Measurements from ENCODE around the gene AZIN2. TPM values are rescaled to one million over a fixed set of nuclear protein-coding genes. Genes with fewer than 3 reads are reported as not detected.

The AZIN2 gene
- total RNA-seq, 1 experiment from 2014 or later = 0.39 TPM

DNA sequence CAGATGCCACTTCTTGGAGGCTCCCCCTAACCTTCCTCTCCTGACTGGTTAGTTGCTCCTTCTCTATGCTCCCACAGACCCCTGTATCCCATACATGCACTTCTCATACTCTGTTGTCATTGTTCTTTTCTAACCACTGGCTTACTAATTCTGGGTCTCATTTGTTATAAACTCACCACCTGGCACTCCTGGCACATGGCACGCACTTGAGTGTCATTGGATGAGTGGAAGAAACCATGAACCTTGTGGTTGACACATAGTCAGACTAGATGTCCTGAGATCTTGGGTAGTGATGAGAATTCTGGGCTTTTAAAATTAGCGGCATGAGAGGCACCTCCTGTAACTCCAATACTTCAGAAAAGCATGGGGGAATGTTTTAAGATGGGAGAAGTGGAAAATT lies 51.6 kb downstream of the AZIN2 start:
- Histone ChIP-seq H2BK120ac (ENCODE audit: low read depth, low read length, poor library complexity, severe bottlenecking) (no peak overlapping the region), H3K4me2 (ENCODE audit: insufficient read depth, insufficient read length, low read length) (no peak overlapping the region), H4K20me1 (ENCODE audit: control insufficient read depth, insufficient read depth, insufficient read length) (no peaks in the 10 kb centered on the region), H3K9ac (ENCODE audit: extremely low read depth, insufficient read length, low read length) (no peak overlapping the region), H3K56ac (ENCODE audit: insufficient read length, low read depth, low read length) (no peak overlapping the region), H2BK20ac (ENCODE audit: low read depth, low read length, poor library complexity, severe bottlenecking) (no peak overlapping the region), H4K5ac (ENCODE audit: insufficient read length, low read depth, low read length) (no peak overlapping the region), H4K8ac (replicated peaks; ENCODE audit: insufficient read length, low read depth, low read length) (no peak overlapping the region), H3K27me3 (ENCODE audit: insufficient read depth, low read length) (no peaks in the 10 kb centered on the region), H2BK5ac (ENCODE audit: insufficient read length, low read length) (no peak overlapping the region), H2AK5ac (ENCODE audit: insufficient read length, low read length) (no peak overlapping the region), H3K9me3 (ENCODE audit: control insufficient read depth, low read depth, low read length) (no peaks in the 10 kb centered on the region), H3K27ac (ENCODE audit: insufficient read length, low read depth, low read length) (no peak overlapping the region), H2AFZ (ENCODE audit: low read length) (no peak overlapping the region), H3K14ac (ENCODE audit: insufficient read depth, low read length) (no peak overlapping the region), H3K79me1 (ENCODE audit: insufficient read depth, low read depth, low read length, poor library complexity, severe bottlenecking) (no peaks in the 10 kb centered on the region), H2BK12ac (ENCODE audit: insufficient read length, low read depth, low read length) (no peak overlapping the region), H3K4me1 (ENCODE audit: insufficient read depth, low read length) (peaks cover 6% of the 10 kb centered on the region; the same call in 1 of the 2 replicates), H3K23ac (ENCODE audit: insufficient read length, low read depth, low read length) (no peak overlapping the region), H3K23me2 (ENCODE audit: insufficient read length, low read depth, low read length, poor library complexity, severe bottlenecking) (no peaks in the 10 kb centered on the region), H4K91ac (ENCODE audit: insufficient read length, low read depth, low read length) (no peak overlapping the region), H3T11ph (ENCODE audit: low read length) (no peak overlapping the region), H3K4ac (ENCODE audit: low read depth, low read length) (no peak overlapping the region), H3K18ac (ENCODE audit: insufficient read length, low read depth, low read length) (no peak overlapping the region), H2BK15ac (ENCODE audit: low read depth, low read length) (no peak overlapping the region), H3K79me2 (ENCODE audit: insufficient read depth, low read length) (no peaks in the 10 kb centered on the region)
- DNase-seq = no peak
- H3K4me1 Mint-ChIP-seq = peaks cover 11 to 22% of the 10 kb centered on the region in 2 experiments
- H3K36me3 Mint-ChIP-seq (ENCODE audit: insufficient read depth in 1 of 3, low read depth in 3 of 3) = no peaks in the 10 kb centered on the region
- no peaks in the 10 kb centered on the region for H3K27me3 Mint-ChIP-seq (ENCODE audit: low read depth)
- no peak overlapping the region for H3K27ac Mint-ChIP-seq
- TF ChIP-seq, protein P1, sequence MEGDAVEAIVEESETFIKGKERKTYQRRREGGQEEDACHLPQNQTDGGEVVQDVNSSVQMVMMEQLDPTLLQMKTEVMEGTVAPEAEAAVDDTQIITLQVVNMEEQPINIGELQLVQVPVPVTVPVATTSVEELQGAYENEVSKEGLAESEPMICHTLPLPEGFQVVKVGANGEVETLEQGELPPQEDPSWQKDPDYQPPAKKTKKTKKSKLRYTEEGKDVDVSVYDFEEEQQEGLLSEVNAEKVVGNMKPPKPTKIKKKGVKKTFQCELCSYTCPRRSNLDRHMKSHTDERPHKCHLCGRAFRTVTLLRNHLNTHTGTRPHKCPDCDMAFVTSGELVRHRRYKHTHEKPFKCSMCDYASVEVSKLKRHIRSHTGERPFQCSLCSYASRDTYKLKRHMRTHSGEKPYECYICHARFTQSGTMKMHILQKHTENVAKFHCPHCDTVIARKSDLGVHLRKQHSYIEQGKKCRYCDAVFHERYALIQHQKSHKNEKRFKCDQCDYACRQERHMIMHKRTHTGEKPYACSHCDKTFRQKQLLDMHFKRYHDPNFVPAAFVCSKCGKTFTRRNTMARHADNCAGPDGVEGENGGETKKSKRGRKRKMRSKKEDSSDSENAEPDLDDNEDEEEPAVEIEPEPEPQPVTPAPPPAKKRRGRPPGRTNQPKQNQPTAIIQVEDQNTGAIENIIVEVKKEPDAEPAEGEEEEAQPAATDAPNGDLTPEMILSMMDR (conservative IDR thresholded peaks at IDR 0.05) = no peak
- no peaks in the 10 kb centered on the region for H3K9me3 Mint-ChIP-seq
- no CpG with 5 or more reads among the region's 2 CpGs for WGBS (ENCODE audit: extremely low coverage, insufficient read length, low lambda C conversion rate)
- no peak overlapping the region for H3K4me3 Mint-ChIP-seq

Measured in H9 (cell line).